Stomach (tissue), 9 donors: Measurements from ENCODE around the gene AATK. TPM values are rescaled to one million over a fixed set of nuclear protein-coding genes. Genes with fewer than 3 reads are reported as not detected.
A peak's percentile ranks its signal among the peaks of the same experiment; 100 is the strongest.

Experiments
- DNase-seq, 2 donors: peaks; one replicate each; pipeline versions ENCODE4 v3.0.0 to v3.0.0-alpha.2; 2013 to 2019
- H3K27ac ChIP-seq, 5 donors: fragments of 200-600 bp in 4 of 5; sonication (generic) in 4 of 5; one replicate each; pipeline ENCODE4 v1.5.1; 2013 to 2019; ENCODE audit warnings: mild to moderate bottlenecking in 1 of 5, moderate library complexity in 1 of 5
- H3K27me3 ChIP-seq, 3 donors: fragments of 200-600 bp; sonication (generic); one replicate each; pipeline ENCODE4 v1.5.1; 2017 to 2019; ENCODE audit warnings: mixed run types in 1 of 3
- H3K36me3 ChIP-seq, 4 donors: fragments of 200-600 bp; sonication (generic); 1 replicate in 3 of 4; 2 replicates in 1 of 4; pipeline ENCODE4 v1.5.1; 2016 to 2019
- H3K4me1 ChIP-seq, 4 donors: fragments of 200-600 bp; sonication (generic); one replicate each; pipeline ENCODE4 v1.5.1; 2016 to 2019
- H3K4me3 ChIP-seq, 4 donors: fragments of 200-600 bp; sonication (generic) in 3 of 4; one replicate each; pipeline ENCODE4 v1.5.1; 2016 to 2019; ENCODE audit warnings: mild to moderate bottlenecking in 1 of 4
- H3K9me3 ChIP-seq, 4 donors: fragments of 200-600 bp; sonication (generic); one replicate each; pipeline ENCODE4 v1.5.1; 2016 to 2019
- CTCF ChIP-seq, 7 experiments: fragments of 450-650 bp in 4 of 7; fragments of 200-600 bp in 3 of 7; sonication (generic) in 3 of 7; IDR thresholded peaks; one replicate each; pipeline ENCODE4 v1.5.1; 2016 to 2019; ENCODE audit warnings: antibody characterized with exemption in 7 of 7, control low read depth in 2 of 7, mild to moderate bottlenecking in 1 of 7
- EP300 ChIP-seq: sonication (generic); formaldehyde crosslinking; IDR thresholded peaks from one replicate; pipeline ENCODE4 v1.6.1; 2017; ENCODE audit warnings: antibody characterized with exemption
- POLR2A ChIP-seq, 4 donors: fragments of 450-650 bp; IDR thresholded peaks; one replicate each; pipeline ENCODE4 v1.6.1; 2016; ENCODE audit warnings: antibody characterized with exemption in 4 of 4, control low read depth in 2 of 4, mild to moderate bottlenecking in 1 of 4, moderate library complexity in 1 of 4
- POLR2AphosphoS5 ChIP-seq, 3 donors: sonication (generic); formaldehyde crosslinking; IDR thresholded peaks; one replicate each; pipeline ENCODE4 v1.6.1; 2016; ENCODE audit warnings: antibody characterized with exemption in 3 of 3
- WGBS, 5 donors: extraction: QIAGEN DNeasy Blood & Tissue Kit in 3 of 5; methylation state at CpG; one replicate each; pipeline versions ENCODE4 v1.1.5 to v1.1.7; 2013 to 2018; 5-methylcytosine and 5-hydroxymethylcytosine counted together
- intact Hi-C: fragments of 100-400 bp; cut with DNase I; formaldehyde crosslinking; loops from one replicate; pipeline ENCODE4 v1.15.1; 2023; ENCODE audit warnings: low total_unique reads
- polyA plus RNA-seq, 3 donors: library from polyadenylated mRNA; stranded (reverse); fragments of 200-250 nt; gene quantifications; one replicate each; pipeline ENCODE4 v1.2.3, GENCODE V29; 2013
- total RNA-seq, 5 donors: library from RNA; depleted of rRNA; stranded (reverse); fragments of >200 nt; gene quantifications; one replicate each; pipeline versions ENCODE4 v1.1.0 to v1.2.3, GENCODE V29; 2014 to 2016
- donor health status: healthy with polysubstance abuse.
- donor health status: Bipolar disorder and iron deficiency.
- donor health status: healthy.

The AATK gene
- total and polyA plus RNA-seq, 8 donors, result 0.87 to 31.7 (median 7.3) TPM

- DNase-seq, result no peak
- no peak overlapping the region for H3K4me3 ChIP-seq
- WGBS, 5 donors, result 93 to 96% (median 95%) methylated on average over 15 to 18 of the region's 18 CpGs
- TF ChIP-seq POLR2AphosphoS5 (IDR thresholded peaks at IDR 0.05) (no peak), CTCF (IDR thresholded peaks at IDR 0.05) (no peak)
- H3K4me1 ChIP-seq, result peaks cover 3 to 7% (median 5%) of the 10 kb centered on the region in 4 donors
- peaks cover 0 to 22% (median 0%) of the 10 kb centered on the region in 3 donors for H3K27me3 ChIP-seq
- intact Hi-C loops, result no loop called here
- H3K9me3 ChIP-seq, result no peaks in the 10 kb centered on the region
- H3K36me3 ChIP-seq, result peaks cover 0 to 15% (median 2%) of the 10 kb centered on the region in 4 donors
- H3K27ac ChIP-seq, result no peak overlapping the region
Observed at GRCh38 chr17:81124377-81124776, 41.6 kb downstream of the AATK start.

DNA sequence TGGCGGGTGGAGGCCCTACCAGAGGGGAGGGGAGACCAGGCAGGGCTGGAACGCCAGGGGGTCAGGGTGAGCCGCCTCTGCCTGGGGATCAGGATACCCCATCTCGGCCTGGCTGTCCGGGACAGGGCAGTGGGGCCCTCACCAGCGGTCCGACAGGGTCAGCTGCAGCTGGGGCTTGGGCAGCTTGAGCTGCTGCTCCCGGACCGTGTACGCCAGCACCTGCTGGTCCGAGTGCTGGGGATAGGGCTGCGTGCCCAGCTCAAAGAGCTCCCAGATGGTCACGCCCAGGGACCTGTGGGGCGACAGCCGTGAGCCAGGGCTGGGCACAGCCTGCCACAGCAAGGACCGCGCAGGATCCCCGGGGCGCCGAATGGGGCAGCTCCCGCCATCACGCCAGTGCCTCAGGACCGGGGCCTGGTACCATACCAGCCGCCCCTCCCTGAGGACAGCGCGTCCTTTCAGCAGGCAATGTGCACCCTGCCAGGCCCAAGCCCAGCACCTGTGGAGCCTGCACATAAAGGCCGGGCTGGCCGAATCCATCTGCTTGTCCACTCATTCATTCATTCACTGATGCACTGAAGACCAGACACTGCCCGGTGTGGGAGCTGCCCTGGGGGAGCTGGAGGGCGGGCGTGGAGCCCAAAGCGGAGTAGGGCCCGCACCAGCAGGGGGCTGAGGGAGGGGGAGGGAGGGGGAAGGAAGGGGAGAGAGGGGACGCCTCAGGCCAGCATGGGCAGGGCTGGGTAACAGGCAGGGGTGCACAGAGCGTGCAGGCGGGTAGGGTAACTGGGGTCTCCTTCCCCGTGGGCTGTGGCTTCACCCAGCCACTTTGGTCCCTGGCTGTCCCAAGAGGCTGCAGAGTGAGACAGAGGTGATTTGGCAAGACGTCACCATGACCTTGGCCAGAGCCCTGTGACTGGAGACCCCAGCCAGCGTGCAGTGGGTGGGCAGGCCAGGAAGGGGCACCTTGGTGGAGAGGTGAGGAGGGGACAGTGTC is 42.7 kb downstream of the AATK start:
- Histone ChIP-seq H3K4me1 (peaks cover 13 to 18% (median 15%) of the 10 kb centered on the region in 4 donors), H3K27ac (no peak overlapping the region), H3K27me3 (peaks cover 0 to 22% (median 0%) of the 10 kb centered on the region in 3 donors), H3K9me3 (no peaks in the 10 kb centered on the region), H3K36me3 (peaks cover 0 to 15% (median 2%) of the 10 kb centered on the region in 4 donors), H3K4me3 (no peak overlapping the region)
- WGBS, 5 donors, result 60 to 82% (median 79%) methylated on average over 11 to 39 of the region's 39 CpGs
- TF ChIP-seq CTCF (IDR thresholded peaks at IDR 0.05) (no peak), POLR2AphosphoS5 (IDR thresholded peaks at IDR 0.05) (no peak), POLR2A (IDR thresholded peaks at IDR 0.05) (no peak), EP300 (no peak)
- peak in 1 of 2 donors; percentile 57 for DNase-seq
- intact Hi-C loops, result no loop called here

GRCh38 chr17:81121841-81122733 is 43.9 kb downstream of the AATK start:
- WGBS, 5 donors, result 63 to 81% (median 72%) methylated on average over 73 to 109 of the region's 109 CpGs
- intact Hi-C loops, result no loop called here
- no peak overlapping the region for H3K27ac ChIP-seq

More at GRCh38 chr17:81121841-81122733, 43.9 kb downstream of the AATK start:
- no peak overlapping the region for H3K4me3 ChIP-seq
- H3K36me3 ChIP-seq, result peaks cover 0 to 24% (median 4%) of the 10 kb centered on the region in 4 donors
- H3K4me1 ChIP-seq, result peaks cover 17 to 29% (median 23%) of the 10 kb centered on the region in 4 donors
- peaks cover 0 to 22% (median 0%) of the 10 kb centered on the region in 3 donors for H3K27me3 ChIP-seq
- no peak for DNase-seq
- no peak for TF ChIP-seq EP300
- no peak for TF ChIP-seq POLR2AphosphoS5 (IDR thresholded peaks at IDR 0.05)
- TF ChIP-seq POLR2A (IDR thresholded peaks at IDR 0.05), result no peak
- no peak for TF ChIP-seq CTCF (IDR thresholded peaks at IDR 0.05)
- H3K9me3 ChIP-seq, result no peaks in the 10 kb centered on the region
